ENCODE results near the gene LSMEM2.
A peak's percentile ranks its signal among the peaks of the same experiment; 100 is the strongest.
"Not testable (repeated sequence)": the region's sequence is repeated elsewhere in the genome, so short reads cannot be mapped to it uniquely, and the experiment has no call there.

LSMEM2 gene

DNA sequence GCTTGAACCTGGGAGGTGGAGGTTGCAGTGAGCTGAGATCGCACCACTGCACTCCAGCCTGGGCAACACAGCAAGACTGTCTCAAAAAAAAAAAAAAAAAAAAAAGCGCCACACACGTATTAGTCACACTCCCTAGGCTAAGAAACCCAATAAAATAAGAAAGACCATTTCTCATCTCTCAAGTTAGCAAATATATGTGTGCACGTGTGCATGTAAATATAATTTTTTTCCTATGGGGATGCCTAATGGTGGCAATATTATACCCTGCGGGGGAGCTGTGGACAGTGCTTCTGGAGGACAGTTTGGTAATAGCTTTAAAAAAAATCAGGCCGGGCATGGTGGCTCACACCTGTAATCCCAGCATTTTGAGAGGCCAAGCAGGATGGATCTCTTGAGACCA, 5.2 kb downstream of the LSMEM2 start:
- not testable (repeated sequence) for DNase-seq

DNA sequence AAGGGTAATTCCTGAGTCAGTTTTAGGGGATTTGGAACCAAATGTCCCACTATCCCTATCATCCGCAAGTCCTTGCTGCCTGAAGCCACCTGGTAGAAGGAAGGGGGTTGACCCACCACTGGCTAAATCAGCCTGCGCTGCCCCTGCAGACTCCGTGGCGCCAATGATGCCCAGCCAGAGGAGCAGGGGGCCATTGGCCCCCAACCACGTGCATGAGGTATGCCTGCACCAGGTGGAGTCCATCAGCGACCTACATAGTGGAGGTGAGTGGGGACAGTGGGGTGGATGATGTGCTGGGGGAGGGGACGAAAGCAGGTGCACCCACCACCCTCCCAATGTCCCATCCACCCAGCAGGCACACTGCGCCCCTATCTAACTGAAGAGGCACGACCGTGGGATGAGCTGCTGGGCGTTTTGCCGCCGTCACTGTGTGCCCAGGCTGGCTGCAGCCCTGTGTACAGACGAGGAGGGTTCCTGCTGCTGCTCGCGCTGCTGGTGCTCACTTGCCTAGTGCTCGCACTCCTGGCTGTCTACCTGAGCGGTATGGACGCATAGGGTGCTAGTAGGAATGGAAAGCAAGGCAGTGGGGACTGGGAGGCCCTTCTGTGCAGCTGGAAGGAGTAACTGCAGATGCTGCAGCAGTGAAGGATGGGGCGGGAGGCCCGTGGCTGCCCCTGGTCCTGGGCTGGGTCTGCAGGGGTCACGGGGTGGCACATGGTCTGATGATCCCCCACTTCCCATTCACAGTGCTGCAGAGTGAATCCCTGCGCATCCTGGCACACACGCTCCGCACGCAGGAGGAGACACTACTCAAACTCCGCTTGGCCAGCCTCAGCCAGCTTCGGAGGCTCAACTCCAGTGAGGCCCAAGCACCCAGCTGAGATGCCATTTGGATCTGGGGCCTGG, 7.7 kb downstream of the LSMEM2 start:
- DNase-seq = no peak

DNA sequence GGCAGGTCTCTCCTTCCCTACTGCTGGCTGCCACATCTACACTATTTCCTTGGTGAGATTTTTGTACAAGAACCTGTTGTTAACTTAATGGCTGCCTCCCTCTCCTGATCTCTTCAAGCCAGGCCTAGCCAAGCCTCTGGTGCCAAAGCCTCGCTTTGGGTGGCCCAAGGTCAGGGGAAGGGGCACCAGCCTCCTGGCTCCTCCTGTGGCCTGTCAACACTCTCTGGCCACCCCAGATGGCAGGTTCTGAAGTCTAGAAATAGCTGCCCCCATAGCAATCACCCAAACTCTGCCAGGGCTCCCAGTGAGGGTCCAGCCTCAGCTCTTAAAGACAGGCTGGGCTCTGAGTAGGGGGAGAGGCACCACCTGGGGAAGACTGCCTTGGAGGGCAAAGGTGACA, 8.4 kb downstream of the LSMEM2 start:
- DNase-seq = no peak

DNA sequence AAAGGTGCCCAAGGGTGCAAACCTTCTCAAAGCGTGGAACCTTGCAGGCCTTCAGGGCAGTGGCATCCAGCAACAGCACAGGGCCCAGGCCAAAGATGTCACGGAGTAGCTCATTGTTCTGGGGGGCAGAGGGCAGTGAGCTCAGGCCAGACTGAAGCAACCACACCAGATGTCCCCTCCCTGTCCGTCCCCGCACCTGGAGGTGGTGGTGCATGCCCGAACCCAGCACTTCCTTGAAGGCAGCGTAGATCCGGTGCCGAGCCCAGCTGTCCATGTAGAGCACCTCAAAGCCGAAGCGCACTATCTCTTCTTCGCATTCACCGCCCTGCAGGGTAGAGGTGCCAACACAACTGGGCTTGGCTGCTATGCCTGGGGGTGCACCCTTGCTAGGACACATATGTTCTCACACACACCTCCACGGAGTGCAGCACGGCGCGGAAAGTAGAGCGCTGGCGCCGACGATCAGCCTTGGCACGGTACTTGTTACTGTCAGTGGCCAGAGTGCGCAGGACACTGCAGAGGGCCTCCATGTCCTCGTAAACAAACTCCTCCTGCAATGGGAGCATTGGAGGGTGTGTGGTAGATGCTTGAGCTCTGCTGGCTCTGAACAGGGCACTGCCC, 9.6 kb downstream of the LSMEM2 start:
- DNase-seq = no peak

DNA sequence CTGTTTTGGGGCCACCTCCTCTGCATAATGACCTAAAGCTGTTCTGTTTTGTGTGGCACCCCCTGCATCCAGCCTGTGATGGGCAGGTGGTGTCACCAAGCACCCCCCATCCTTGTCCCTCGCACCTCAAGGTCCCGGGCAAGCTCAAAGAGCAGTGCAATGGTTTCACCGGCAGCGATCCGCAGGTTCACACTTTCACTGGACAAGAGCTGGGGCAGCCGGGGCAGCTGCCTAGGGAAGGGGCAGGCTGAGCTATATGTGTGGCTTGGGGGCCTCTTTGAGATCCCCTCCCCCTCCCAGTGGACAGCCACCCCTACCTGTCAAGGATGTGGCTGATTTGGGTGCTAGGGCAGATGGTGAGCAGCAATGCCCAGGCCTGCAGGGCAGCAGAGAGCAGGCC, 10.2 kb downstream of the LSMEM2 start:
- DNase-seq = no peak

DNA sequence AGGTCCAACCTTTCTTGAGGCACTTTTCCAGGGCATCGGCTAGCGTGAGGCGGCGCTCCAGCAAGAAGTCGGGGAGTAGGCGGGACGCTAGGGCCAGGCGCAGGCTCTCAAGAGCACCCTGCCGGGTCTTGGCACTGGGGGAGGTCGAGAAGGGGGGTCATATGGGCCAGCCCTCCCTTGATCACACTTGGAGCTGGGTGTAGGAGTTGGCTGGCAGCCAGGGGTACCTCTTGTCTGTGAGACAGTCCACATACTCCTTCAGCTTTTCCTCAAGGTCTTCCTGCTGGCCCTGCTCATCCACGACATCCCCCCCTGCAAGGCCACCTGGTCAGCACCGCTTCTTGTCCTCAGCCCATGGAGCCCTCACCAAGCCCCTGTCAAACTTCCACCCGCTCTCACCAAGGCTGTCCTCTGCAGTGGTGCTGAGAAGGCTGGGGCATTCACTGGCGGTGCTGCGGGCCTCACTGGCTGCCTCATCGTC, 11.3 kb downstream of the LSMEM2 start:
- no peak for DNase-seq

DNA sequence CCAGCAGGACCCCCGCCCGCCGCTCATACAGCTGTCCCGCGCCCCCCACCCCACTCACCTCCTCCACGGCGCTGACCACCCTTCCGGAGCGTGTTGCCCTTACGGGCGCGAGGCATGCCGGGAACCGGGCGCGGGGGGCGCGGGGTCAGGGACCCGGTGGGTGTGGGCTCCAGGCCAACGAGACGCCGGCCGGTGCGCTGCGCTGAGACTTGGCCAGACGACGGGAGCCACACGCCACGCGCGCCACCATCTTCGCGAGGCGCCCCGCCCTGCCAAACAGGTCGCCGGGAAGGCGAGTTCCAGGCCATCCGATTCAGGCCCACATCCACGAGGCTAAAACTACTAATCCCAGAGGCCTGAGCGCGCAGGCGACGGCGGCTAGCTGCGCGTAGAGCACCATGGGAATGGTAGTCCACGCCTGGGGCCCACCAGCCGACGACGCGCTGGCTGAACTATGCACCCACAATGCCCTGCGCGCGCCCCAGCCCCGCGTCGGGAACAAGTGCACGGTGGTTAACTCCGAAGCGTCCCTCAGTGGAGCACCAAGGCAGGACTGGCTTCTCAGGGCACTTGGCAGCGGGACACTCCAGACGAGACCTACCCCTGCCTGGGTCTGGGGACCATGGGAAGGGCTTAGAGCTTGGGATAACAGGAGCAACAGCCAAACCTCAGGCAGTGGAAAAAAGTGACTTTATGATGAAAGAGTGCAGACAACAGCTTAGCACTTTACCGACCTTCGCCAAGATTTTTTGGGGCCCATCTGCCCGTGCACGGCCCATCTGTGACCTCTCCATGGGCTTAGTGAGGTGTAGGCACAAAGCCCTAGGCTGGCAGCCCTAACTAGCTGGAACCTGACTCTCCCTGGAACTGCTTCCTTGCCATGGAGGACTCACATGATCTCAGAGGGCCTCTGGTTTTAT, 13.5 kb downstream of the LSMEM2 start, which contains the start of gene IFRD2:
Gene IFRD2, minus strand, starts transcription at position 271 of the 920 bp plus-strand sequence. Its CDS starts 155 bp downstream, at position 116.
- DNase-seq = peak; percentile 70 to 91

DNA sequence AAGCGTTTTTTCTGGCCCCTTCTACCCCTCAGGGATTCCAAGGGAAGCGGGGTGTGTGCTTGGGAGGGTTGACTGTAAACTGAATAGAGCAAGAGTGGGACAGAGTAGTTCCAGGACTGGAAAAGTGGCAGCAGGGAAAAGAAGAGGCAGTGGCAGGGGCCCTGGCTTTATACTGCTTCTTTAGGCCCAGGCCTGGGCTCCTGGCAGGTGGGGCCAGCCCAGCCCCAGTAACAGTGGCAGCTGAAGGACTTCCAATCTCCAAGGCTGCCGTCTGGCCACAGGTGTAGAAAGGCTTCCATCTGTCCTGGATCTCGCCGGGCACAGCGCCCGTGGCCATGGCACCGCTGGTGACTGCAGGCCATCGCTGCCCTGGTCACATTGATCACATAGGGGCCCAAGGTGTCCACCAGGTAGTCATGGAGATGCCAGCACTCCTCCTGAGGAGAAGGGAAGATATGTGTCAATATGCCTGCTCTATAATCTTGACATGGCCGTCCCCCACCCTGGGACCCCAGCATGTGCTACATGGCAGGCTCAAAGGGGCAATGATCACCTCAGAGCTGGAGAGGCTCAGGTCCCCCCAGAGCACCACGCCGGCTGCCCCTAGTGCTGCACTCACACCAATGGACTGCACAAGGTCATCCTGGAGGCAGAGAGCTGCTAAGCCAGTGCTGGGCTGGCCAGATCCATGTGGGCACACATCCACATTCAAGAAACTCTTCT, 14.4 kb downstream of the LSMEM2 start:
- DNase-seq = no peak

DNA sequence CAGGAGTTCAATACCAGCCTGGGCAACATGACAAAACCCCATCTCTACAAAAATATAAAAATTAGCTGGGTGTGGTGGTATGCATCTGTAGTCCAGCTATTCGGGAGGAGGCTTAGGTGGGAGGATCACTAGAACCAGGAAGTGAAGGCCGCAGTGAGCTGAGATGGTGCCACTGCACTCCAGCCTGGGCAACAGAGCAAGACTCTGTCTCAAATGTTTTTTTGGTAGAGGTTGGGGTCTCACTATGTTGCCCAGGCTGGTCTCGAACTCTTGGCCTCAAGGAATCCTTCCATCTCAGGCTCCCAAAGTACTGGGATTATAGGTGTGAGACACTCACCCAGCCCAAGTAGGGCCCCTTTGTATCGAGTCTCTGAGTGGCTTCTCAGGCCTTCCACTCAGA, 15.2 kb downstream of the LSMEM2 start:
- no peak for DNase-seq

DNA sequence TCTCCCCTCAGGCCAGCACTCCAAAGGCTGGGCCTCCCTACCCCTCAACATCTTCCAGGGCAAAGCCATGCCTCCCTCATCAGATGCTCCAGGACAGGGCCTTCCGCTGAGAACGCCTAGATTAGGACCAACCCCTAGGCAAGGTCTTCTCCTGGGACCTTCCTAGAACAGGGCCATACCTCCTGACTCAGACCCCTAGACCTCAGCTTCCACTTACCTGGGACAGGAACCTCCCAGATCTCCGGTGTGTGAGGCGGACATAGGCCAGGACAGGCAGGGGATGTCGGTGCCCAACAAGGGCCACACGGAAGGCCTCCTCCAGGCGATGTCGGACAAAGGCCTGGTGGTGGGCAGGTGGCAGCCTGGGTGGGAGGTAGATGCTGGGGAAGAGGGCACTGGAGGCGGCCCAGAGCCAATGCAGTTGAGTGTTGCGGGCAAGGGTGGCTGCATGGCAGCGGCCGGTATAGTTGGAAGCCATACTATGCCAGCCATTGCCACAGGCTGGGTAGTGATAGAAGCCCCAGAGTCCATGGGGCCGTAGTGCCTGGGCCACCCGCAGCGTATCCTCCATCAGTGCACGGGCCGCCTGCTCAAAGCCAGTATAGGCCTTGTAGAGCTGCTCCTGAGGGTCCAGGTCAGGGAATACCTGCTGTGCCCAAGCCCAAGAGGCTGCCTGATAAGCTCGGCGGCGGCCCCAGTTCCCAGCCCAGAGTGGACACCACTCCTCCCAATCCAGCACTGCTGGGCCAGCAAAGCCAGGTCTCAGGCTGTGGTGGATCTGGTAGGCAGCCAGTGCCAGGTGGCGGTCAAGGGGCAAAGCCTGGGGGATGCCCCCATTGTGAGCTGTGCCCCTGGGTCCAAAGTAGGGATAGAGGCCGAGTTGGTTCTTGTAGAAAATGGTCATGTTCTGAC, 15.9 kb downstream of the LSMEM2 start:
- DNase-seq = no peak

DNA sequence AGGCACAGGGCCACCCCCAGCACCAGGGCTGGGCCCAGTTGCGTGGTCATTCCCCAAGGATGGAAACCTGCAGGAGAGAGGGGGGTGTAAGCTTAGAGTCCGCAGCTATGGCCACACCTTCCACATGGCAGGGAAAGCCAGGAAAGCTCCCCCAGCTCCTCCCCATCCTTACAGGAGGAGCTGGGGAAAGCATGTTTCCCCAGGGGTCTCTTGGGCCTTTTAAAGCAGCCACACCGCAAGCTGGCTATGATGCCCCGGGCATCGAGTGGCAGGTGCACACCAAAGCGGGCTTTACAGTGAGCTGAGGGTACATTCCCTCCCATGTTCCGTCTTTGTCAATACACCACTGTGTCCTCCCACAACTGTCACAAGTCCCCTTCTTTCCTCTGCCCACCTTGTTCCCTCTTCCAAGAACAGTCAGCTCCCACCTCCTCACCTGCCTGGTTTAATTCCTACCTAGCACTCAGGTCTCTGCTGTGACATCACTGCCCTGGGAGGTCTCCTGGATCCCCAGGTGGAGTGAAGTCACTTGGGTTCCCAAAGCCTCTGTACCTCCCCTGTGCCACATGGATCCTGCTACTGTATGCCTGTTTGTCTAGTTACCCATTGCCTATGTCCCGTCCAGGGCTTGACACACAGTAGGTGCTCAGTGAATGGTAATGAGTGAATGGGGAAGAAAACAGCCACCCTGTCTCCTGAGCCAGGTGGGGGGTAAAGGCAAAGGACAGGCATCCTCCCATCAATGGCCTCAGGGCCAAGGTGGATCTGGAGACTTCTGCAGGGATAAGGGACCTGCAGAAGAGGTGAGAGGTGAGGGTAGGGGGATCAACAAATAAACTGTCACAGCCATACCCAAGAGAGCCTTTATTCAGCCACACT, 16.9 kb downstream of the LSMEM2 start:
- no peak for DNase-seq

DNA sequence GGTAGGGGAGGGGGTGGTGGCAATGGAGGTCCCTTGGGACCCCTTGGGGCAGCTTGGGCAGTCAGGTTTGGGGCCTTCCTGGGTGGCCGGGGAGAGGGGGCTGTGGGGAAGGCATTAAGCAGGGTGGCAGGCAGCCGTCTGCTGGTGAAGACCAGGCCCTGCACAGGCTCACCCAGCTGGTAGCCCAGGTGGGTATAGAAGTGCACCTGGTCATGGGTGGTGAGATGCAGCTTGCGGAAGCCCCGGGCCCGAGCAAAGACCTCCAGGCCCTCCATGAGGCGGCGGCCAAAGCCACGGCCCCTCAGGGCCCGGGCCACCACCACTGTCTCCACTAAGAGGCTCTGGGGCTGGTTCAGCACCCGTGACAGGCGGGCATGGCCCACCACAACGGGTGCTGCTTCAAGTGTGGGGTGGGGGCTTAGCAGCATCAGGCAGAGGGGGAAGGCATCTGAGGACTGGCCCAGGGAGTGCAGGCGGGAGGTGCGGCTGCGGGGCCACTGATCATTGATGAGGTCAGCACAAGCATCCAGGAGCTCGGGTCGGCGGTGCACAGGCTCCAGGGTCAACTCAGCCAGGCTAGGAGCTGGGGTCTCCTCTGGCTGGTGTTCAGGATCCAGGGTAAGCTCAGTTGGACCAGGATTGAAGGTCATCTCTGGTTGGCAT, 18.0 kb downstream of the LSMEM2 start:
- no peak for DNase-seq

DNA sequence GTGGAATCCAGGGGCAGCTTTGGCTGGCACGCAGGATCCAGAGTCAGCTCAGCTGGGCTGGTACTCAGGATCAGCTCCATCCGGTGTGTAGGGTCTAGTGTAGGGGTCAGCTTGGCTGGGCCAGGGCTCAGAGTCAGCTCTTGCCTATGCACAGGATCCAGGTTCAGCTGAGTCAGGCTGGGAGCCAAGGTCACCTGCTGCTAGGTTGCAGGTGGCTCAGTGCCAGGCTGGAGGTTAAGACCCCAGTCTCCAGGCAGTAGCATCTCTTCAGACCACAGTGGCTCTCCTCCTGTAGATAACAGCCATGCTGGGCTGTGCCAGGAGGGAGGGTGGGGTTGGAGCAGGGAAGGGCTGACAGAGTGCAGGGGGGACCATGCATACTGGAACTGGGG, 18.5 kb downstream of the LSMEM2 start:
- no peak for DNase-seq

DNA sequence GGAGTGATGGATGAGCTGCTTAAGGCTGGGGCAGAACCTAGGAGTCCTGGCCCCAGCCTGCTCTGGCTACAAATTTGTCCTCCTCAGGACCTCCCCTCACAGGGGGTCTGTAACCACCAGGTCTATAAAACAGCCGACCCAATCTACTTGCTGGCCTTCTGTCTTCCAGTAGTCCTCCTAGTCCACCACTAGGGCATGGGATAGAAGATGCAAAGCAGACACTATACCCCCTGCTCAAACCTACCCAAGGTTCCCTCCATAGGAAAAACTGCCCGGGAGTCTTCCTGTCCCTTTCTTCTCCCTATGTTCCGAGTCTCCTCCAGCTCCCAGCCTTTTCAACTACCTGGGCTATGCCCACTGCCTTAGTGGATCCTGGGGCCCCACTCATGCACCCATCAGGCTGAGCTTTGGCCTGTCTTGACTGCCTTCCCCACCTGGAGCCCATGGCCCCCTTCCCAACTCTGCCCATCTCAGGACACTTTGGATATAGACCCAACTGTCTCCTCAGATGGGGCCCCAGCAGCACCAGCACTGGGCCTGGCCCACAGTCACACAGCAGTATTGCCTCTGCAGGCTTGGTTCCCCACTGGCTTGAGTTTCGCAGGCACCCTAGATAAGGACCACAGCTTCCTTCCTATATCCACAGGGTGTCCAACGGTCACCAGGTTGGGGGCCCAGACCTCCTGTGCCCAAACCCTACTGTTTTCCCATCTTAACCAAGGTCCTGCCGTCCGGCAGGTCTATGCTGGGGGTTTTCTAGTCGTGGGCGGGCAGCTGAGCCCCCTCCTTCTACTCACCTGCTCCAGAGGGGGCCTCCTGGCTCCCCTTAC, 19.2 kb downstream of the LSMEM2 start:
- DNase-seq = no peak

DNA sequence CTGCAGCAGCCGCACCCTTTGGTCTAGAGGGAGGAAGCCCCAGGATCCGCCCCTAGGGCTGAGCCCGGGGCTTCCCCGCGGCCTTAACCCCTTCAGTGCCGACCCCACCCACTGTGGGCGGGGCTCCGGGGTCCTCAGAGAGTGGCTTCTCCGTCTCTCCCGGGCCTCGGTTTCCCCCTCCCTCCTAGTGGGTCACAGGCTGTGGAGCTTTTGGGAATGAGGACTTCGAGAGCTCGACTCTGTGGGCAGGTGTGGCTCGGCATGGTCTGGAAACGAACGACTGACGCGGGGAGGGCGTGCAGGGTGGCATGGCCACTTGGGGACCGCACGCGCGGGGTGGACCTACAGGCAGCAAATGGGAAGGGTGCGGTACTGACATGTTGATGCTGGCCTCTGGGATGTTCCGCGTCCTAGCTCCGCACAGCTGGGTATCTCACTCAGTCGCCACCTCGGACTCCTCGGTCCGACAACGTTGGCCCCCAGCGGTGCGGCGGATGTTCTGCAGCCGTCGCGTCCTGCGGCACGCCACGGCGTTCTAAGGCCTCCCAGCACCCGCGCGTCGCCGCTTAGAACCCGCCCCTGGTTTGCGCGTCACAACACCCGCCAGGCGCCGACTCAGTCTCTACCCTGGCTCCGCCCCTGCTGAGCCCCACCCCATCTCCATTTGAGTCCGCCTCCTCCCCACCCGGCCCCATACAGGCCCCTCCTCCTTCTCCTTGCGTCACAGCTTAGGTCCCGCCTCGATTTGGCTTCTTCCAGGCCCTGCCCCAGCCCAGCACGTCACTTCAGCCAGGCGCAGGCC, 20.1 kb downstream of the LSMEM2 start, which contains the start of the genes HYAL3 and NAA80:
Gene HYAL3, minus strand, starts transcription at position 570 of the 802 bp plus-strand sequence. CDS start 3,803 bp downstream, outside the sequence.
Gene NAA80, minus strand, starts transcription at position 570 of the 802 bp plus-strand sequence. CDS start 1,942 bp downstream, outside the sequence.
- DNase-seq = peak; percentile 98 to 99

DNA sequence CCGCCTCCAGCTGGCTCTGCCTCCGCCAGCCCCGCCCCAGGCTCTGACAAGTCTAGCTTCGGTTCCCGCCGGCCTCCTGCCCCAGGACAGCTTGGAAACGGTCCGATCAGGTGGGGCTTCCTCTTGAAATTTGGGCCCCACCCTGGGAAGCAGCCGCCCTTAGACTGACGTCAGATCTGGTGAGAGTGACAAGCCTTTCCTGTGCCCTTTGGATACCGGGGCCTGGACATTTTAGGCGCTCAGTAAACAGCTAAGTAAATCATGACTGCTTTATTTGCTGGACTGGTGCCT, 20.7 kb downstream of the LSMEM2 start:
- no peak for DNase-seq

DNA sequence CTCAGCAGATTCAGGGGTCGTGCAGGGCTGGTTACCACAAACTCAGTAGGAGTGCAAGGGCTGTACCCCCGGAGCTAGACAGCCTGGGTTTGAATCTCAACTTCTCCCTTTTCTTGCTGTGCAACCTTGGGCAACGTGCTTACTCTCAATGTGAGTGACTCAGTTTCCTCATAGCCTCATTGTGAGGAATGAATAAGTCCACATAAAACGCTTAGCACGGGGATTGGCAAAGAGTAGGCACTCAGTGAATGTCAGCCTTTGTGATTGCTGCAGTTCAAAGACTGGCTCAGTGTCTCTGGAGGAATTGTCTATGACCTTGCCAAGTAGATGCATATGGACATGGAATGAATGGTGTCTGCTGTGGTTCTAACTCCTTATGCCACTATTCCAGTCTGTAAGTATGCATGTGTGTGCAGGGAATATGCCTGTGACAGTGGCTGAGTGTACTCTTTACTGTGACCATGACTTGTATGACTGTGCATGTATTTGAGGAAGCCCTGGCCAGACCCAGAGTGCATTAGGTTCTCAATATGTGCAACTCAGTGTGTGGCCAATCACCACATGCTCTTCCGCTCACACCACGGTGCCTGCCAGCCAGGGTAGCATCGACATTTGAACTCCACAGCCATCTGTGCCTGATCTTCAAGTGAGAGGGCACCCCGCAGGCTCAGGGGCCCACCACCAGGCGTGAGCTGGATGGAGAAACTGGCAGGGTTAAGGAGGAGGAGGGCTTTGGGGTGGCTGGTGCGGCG, 21.2 kb downstream of the LSMEM2 start:
- DNase-seq = peak in 1 of 2 experiments; percentile 20
